ENCODE results near the gene RBSN.

DNA sequence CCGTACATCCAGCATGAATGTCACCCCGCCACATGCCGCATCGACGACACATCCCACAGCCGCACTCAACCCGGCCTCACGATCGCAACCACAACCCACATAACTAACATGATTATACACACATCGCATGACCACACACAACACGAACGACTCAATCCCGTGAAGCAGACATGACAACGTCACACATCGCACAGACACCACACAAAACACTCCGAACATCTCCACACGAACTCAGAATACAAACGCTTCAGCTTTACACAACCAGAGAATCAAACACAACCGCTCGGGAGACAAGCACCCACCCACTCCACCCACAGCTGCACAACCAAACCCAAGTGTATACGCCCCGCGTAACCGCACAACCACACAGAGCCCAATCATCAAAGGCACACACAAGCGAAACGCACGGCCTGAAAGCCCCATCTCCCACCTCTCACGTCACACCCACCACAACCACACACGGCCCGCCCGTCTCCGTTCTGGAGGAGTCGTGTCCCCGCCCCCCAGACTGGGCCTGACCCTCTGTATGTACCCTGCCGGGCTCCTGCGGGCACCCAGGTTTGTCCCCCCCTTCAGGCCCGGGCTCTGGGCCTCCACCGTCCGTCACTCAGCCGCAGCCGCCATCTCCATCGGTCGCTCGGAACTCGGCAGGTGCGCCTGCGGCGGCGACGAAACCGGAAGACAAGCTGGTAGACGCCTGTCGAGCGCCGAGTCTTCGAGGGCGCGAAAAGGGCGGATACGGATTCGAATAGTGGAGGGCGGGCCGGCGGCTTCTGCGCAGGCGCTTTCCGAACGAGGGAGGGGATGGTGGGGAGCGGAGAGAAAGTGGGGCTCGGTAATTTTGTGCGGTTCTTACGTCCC, at the start of gene RBSN:
- TF ChIP-seq ELF4 (IDR thresholded peaks at IDR 0.05) (peak; percentile 98), FOXA1 (IDR thresholded peaks at IDR 0.05) (no peak), FOXM1 (IDR thresholded peaks at IDR 0.05; ENCODE audit: borderline replicate concordance) (peak; percentile 50; the same call in 1 of the 2 replicates), L3MBTL2 (conservative IDR thresholded peaks at IDR 0.05) (peak; percentile 85), LEF1 (IDR thresholded peaks at IDR 0.05; ENCODE audit: borderline replicate concordance) (no peak)
